GM12878 (cell line): ENCODE measurements around the gene LDLR. TPM values are rescaled to one million over a fixed set of nuclear protein-coding genes. Genes with fewer than 3 reads are reported as not detected.

Experiments
- ATAC-seq: fragments of 200-7000 bp; cut with Tn5 transposase; 3 replicates; pipeline ENCODE4 v1.9.1; 2020; ENCODE audit warnings: mild to moderate bottlenecking, moderate library complexity
- BruUV-seq: library from RNA; stranded (reverse); fragments of 400-500 nt; replicated peaks from 2 replicates; lab custom pipeline; 2021; lab: Mats Ljungman, UMichigan
- CTCF ChIA-PET: fragments of 300-600 bp; sonication (Branson Sonifier 250); formaldehyde crosslinking; extraction: SDS; loops from one replicate; lab custom pipeline; 2021; ENCODE audit warnings: inconsistent platforms; lab: Yijun Ruan, JAX
- POLR2A ChIA-PET: fragments of 350-600 bp; formaldehyde crosslinking; extraction: SDS; loops from one replicate; lab custom pipeline; 2021; ENCODE audit warnings: inconsistent platforms; lab: Charles Lee
- RAD21 ChIA-PET: fragments of 300-600 bp; sonication (Branson Sonifier 250); formaldehyde crosslinking; loops from one replicate; lab custom pipeline; 2023; ENCODE audit warnings: antibody characterized with exemption; ENCODE audit not compliant: unreplicated experiment; lab: Charles Lee
- SMC1A ChIA-PET: fragments of 300-600 bp; sonication (Branson Sonifier 250); formaldehyde crosslinking; loops from one replicate; lab custom pipeline; 2023; ENCODE audit not compliant: unreplicated experiment, uncharacterized antibody; lab: Charles Lee
- DNase-seq: peaks from one replicate; pipeline ENCODE4 v3.0.0-alpha.2; 2011; ENCODE audit warnings: low read depth, low spot score
- FAIRE-seq: peaks from 3 replicates; lab custom pipeline; 2011; peaks lifted over from hg19 to GRCh38; lab: Jason Lieb, UNC
- H2AFZ ChIP-seq: 2 replicates; pipeline ENCODE4 v1.6.0; 2011; ENCODE audit warnings: low read depth, low read length, control low read depth; ENCODE audit not compliant: control insufficient read depth
- H3K27ac ChIP-seq: 2 replicates; pipeline ENCODE4 v1.5.1; 2011; ENCODE audit warnings: control low read depth; ENCODE audit not compliant: control insufficient read depth, insufficient read depth
- H3K27me3 ChIP-seq, 2 experiments: replicated peaks in 1 of 2; 2 replicates each; pipeline versions ENCODE4 v1.6.0 to v1.6.1; 2011; ENCODE audit warnings: low read length in 1 of 2; ENCODE audit not compliant: control insufficient read depth in 2 of 2, insufficient read depth in 2 of 2
- H3K36me3 ChIP-seq, 2 experiments: 2 replicates each; pipeline ENCODE4 v1.5.1; 2011; ENCODE audit warnings: low read length in 1 of 2; ENCODE audit not compliant: control insufficient read depth in 2 of 2, insufficient read depth in 2 of 2
- H3K4me1 ChIP-seq: 2 replicates; pipeline ENCODE4 v1.6.1; 2011; ENCODE audit warnings: mild to moderate bottlenecking, low read length, moderate library complexity, mixed read lengths; ENCODE audit not compliant: control insufficient read depth, insufficient read depth
- H3K4me2 ChIP-seq: 2 replicates; pipeline ENCODE4 v1.6.0; 2011; ENCODE audit warnings: control low read depth; ENCODE audit not compliant: control insufficient read depth, insufficient read depth
- H3K4me3 ChIP-seq: fragments of 200-600 bp; sonication (generic); 2 replicates; pipeline ENCODE4 v1.5.1; 2016
- H3K79me2 ChIP-seq: 2 replicates; pipeline ENCODE4 v1.6.0; 2011; ENCODE audit warnings: low read length; ENCODE audit not compliant: control insufficient read depth, insufficient read depth
- H3K9ac ChIP-seq: 2 replicates; pipeline ENCODE4 v1.8.0; 2011; ENCODE audit warnings: low read length, control low read depth, mixed read lengths; ENCODE audit not compliant: control insufficient read depth, insufficient read depth
- H3K9me3 ChIP-seq: replicated peaks from 3 replicates; pipeline ENCODE4 v1.5.1; 2011; ENCODE audit warnings: mild to moderate bottlenecking, low read length; ENCODE audit not compliant: control insufficient read depth, insufficient read depth
- H4K20me1 ChIP-seq: 2 replicates; pipeline ENCODE4 v1.6.0; 2011; ENCODE audit not compliant: control insufficient read depth, insufficient read depth
- FOXK2 ChIP-seq: fragments of 450-650 bp; IDR thresholded peaks from 2 replicates; pipeline ENCODE4 v1.6.1; 2017; ENCODE audit warnings: mild to moderate bottlenecking, moderate library complexity
- IRF4 ChIP-seq: IDR thresholded peaks from 2 replicates; pipeline ENCODE4 v1.6.1; 2011; ENCODE audit warnings: low read depth, low read length
- POLR2A ChIP-seq: IDR thresholded peaks from 2 replicates; pipeline ENCODE4 v1.6.1; 2011; ENCODE audit warnings: low read depth, mild to moderate bottlenecking, low read length
- POLR2AphosphoS5 ChIP-seq: IDR thresholded peaks from 2 replicates; pipeline ENCODE4 v1.6.1; 2011; ENCODE audit warnings: mild to moderate bottlenecking, low read length, inconsistent platforms
- WGBS: methylation state at CpG from one replicate; pipeline ENCODE4 v1.1.6; 2016; ENCODE audit warnings: low lambda C conversion rate; ENCODE audit not compliant: insufficient replicate concordance, insufficient coverage; ENCODE audit errors: missing lambda C conversion rate; 5-methylcytosine and 5-hydroxymethylcytosine counted together
- in situ Hi-C: fragments of 300-500 bp; cut with MboI; formaldehyde crosslinking; loops from 9 replicates; pipeline ENCODE4 v1.14.3; 2018; ENCODE audit warnings: mixed read lengths
- intact Hi-C: fragments of 100-400 bp; cut with micrococcal nuclease; formaldehyde crosslinking; loops from one replicate; pipeline ENCODE4 v1.14.2; 2022; ENCODE audit not compliant: unreplicated experiment
- polyA plus RNA-seq, 11 experiments: library from polyadenylated mRNA; depleted of rRNA in 4 of 11; unstranded in 6 of 11; stranded (reverse) in 5 of 11; fragments of >200 nt; fragmentation: Nextera tagmentation in 4 of 11; fragmentation: Illumina TruSeq in 1 of 11; extraction: Ambion mirVana in 4 of 11; extraction: Trizol in 1 of 11; gene quantifications; 1 replicate in 1 of 11; 2 replicates in 10 of 11; pipeline versions ENCODE4 v1.2.1 to v1.2.3, GENCODE V29; 2011 to 2016; ENCODE audit warnings: inconsistent platforms in 2 of 11, missing spikeins in 2 of 11, low read depth in 1 of 11
- total RNA-seq, 4 experiments: library from RNA; depleted of rRNA in 3 of 4; stranded (reverse); fragments of >200 nt in 3 of 4; fragmentation: Illumina TruSeq in 1 of 4; extraction: Trizol in 1 of 4; gene quantifications; 2 replicates each; pipeline versions ENCODE4 v1.2.1 to v1.2.3, GENCODE V29; 2013 to 2021

Gene LDLR
- total and polyA plus RNA-seq, 10 of the 15 experiments (the other 5 are each of a cell fraction or from before 2014, with no cell fraction given) = 11.3 to 59.2 (median 27.3) TPM

DNA sequence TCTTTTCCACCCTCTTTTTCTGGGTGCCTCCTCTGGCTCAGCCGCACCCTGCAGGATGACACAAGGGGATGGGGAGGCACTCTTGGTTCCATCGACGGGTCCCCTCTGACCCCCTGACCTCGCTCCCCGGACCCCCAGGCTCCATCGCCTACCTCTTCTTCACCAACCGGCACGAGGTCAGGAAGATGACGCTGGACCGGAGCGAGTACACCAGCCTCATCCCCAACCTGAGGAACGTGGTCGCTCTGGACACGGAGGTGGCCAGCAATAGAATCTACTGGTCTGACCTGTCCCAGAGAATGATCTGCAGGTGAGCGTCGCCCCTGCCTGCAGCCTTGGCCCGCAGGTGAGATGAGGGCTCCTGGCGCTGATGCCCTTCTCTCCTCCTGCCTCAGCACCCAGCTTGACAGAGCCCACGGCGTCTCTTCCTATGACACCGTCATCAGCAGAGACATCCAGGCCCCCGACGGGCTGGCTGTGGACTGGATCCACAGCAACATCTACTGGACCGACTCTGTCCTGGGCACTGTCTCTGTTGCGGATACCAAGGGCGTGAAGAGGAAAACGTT lies 24.0 kb downstream of the LDLR start:
- Histone ChIP-seq H4K20me1 (no peaks in the 10 kb centered on the region), H2AFZ (no peak overlapping the region), H3K36me3 (peaks cover 39 to 43% of the 10 kb centered on the region in 2 experiments), H3K4me2 (no peak overlapping the region), H3K9me3 (no peaks in the 10 kb centered on the region), H3K4me1 (no peaks in the 10 kb centered on the region), H3K79me2 (no peaks in the 10 kb centered on the region), H3K4me3 (no peak overlapping the region), H3K9ac (no peak overlapping the region), H3K27me3 (no peaks in the 10 kb centered on the region), H3K27ac (no peak overlapping the region)
- RAD21 ChIA-PET = no interaction called here
- 97% methylated on average over 26 of the region's 27 CpGs for WGBS
- in situ Hi-C loops = no loop called here
- CTCF ChIA-PET = no interaction called here
- SMC1A ChIA-PET = no interaction called here
- peak; percentile 57; the same call in 1 of the 2 replicates for TF ChIP-seq POLR2A
- TF ChIP-seq FOXK2 = no peak
- ATAC-seq (no peak), FAIRE-seq (no peak), DNase-seq (no peak)
- no TSS peak for BruUV-seq
- POLR2A ChIA-PET = interaction anchor here (0.7 kb wide), 1 partner anchor 18 kb away, joined by 3 read pairs; no protein-coding TSS in a partner anchor
- intact Hi-C loops = no loop called here

DNA sequence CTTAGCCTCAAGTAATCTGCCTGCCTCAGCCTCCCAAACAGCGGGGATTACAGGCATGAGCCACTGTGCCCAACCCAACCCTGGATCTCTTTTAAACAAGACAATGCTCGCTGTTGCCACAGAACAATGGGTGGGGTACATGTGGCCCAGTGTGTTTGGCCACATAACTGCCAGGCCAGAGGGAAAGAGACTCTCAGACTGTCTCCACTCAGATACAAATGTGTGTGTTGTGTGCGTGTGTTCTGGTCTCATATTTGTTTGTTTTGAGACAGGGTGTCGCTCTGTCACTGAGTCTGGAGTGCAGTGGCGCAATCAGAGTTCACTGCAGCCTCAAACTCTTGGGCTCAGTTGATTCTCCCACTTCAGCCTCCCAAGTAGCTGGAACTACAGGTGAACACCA lies 25.8 kb downstream of the LDLR start:
- RAD21 ChIA-PET = no interaction called here
- H3K4me3 ChIP-seq = no peak overlapping the region
- WGBS = 100% methylated on average over 5 of the region's 5 CpGs
- H3K27me3 ChIP-seq = no peaks in the 10 kb centered on the region
- no peak overlapping the region for H2AFZ ChIP-seq
- no peaks in the 10 kb centered on the region for H3K9me3 ChIP-seq
- POLR2A ChIA-PET = no interaction called here
- SMC1A ChIA-PET = interaction anchor here (0.8 kb wide), 1 partner anchor 11 kb away, joined by 3 read pairs; no protein-coding TSS in a partner anchor
- CTCF ChIA-PET = interaction anchor here (0.7 to 1.0 kb wide), 2 partner anchors 10 to 129 kb away, joined by 3 read pairs; no protein-coding TSS in a partner anchor
- in situ Hi-C loops (no loop called here), intact Hi-C loops (no loop called here)
- FAIRE-seq = no peak
- no peaks in the 10 kb centered on the region for H4K20me1 ChIP-seq
- no peak overlapping the region for H3K27ac ChIP-seq
- no peak for DNase-seq
- peaks cover 26 to 44% of the 10 kb centered on the region in 2 experiments for H3K36me3 ChIP-seq
- no peak for TF ChIP-seq IRF4
- no peak for TF ChIP-seq POLR2A
- TF ChIP-seq POLR2AphosphoS5 = 0 out of 2 replicates have a peak, but pooled peaks have one; percentile 36
- no peaks in the 10 kb centered on the region for H3K4me1 ChIP-seq
- no peak overlapping the region for H3K9ac ChIP-seq
- no peak overlapping the region for H3K4me2 ChIP-seq
- no peaks in the 10 kb centered on the region for H3K79me2 ChIP-seq
- no peak for ATAC-seq
- BruUV-seq = TSS peak; percentile 26
